Right kidney (tissue), 9 donors: Measurements from ENCODE around the gene WSB1.
"Not testable (repeated sequence)": the region's sequence is repeated elsewhere in the genome, so short reads cannot be mapped to it uniquely, and the experiment has no call there.

Source experiments
- DNase-seq: peaks from one replicate; pipeline ENCODE4 v3.0.0-alpha.2; 2016
- long read RNA-seq, 8 donors: transcript quantifications; one replicate each; lab custom pipeline, GENCODE V29; 2026

The WSB1 gene, protein sequence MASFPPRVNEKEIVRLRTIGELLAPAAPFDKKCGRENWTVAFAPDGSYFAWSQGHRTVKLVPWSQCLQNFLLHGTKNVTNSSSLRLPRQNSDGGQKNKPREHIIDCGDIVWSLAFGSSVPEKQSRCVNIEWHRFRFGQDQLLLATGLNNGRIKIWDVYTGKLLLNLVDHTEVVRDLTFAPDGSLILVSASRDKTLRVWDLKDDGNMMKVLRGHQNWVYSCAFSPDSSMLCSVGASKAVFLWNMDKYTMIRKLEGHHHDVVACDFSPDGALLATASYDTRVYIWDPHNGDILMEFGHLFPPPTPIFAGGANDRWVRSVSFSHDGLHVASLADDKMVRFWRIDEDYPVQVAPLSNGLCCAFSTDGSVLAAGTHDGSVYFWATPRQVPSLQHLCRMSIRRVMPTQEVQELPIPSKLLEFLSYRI
- long read RNA-seq, donor 1, full-length matches to known transcripts = 70 of 179 reads
- long read RNA-seq, donor 1, partial matches to known transcripts = 100 of 179 reads
- long read RNA-seq, donor 1, other reads (novel, unspliced or antisense) = 9 of 179 reads
- long read RNA-seq, donor 2, full-length matches to known transcripts = 7 of 46 reads
- long read RNA-seq, donor 2, partial matches to known transcripts = 39 of 46 reads
- long read RNA-seq, donor 2, other reads (novel, unspliced or antisense) = 0 of 46 reads
- long read RNA-seq, donor 3, full-length matches to known transcripts = 24 of 182 reads
- long read RNA-seq, donor 3, partial matches to known transcripts = 158 of 182 reads
- long read RNA-seq, donor 3, other reads (novel, unspliced or antisense) = 0 of 182 reads
- long read RNA-seq, donor 4, full-length matches to known transcripts = 64 of 194 reads
- long read RNA-seq, donor 4, partial matches to known transcripts = 125 of 194 reads
- long read RNA-seq, donor 4, other reads (novel, unspliced or antisense) = 5 of 194 reads
- long read RNA-seq, donor 5, full-length matches to known transcripts = 42 of 116 reads
- long read RNA-seq, donor 5, partial matches to known transcripts = 74 of 116 reads
- long read RNA-seq, donor 5, other reads (novel, unspliced or antisense) = 0 of 116 reads
- long read RNA-seq, donor 6, full-length matches to known transcripts = 16 of 30 reads
- long read RNA-seq, donor 6, partial matches to known transcripts = 14 of 30 reads
- long read RNA-seq, donor 6, other reads (novel, unspliced or antisense) = 0 of 30 reads
- long read RNA-seq, donor 7 = 0 reads
- long read RNA-seq, donor 8, full-length matches to known transcripts = 59 of 278 reads
- long read RNA-seq, donor 8, partial matches to known transcripts = 214 of 278 reads
- long read RNA-seq, donor 8, other reads (novel, unspliced or antisense) = 5 of 278 reads

GRCh38 chr17:27293898-27294688 is at the start of gene WSB1:
TSS of gene WSB1 (plus strand) at chr17:27294114. CDS start at chr17:27294396, 282 bp downstream.
- peak; percentile 99 for DNase-seq

- DNase-seq = peak; percentile 5
These were observed 49.3 kb upstream of the WSB1 start for GRCh38 chr17:27244491-27245223.

DNA sequence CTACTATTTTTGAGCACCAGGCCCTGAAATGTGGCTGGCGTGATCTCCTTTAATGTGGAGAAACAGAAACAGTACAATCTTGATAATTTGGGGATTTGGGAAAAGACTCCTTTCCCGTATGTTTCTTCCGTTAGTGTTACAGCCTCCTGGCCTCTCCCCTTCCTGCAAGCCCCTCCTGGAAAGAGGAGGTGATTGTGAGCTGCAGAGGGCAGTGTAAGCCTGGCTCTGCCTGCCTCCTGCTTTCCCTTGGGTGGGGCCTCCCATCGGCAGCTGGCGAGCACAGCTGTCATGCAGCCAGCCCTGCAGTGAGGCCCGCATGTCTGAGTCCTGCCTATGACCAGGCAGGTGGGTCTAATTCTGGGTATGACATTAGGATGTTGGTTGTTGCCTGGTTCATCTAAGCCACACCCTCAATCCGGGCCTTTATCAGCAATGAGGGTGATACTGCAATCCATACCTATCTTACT is 48.7 kb upstream of the WSB1 start:
- peak; percentile 46 for DNase-seq

GRCh38 chr17:27246537-27246936 is 47.4 kb upstream of the WSB1 start:
- DNase-seq = no peak

DNA sequence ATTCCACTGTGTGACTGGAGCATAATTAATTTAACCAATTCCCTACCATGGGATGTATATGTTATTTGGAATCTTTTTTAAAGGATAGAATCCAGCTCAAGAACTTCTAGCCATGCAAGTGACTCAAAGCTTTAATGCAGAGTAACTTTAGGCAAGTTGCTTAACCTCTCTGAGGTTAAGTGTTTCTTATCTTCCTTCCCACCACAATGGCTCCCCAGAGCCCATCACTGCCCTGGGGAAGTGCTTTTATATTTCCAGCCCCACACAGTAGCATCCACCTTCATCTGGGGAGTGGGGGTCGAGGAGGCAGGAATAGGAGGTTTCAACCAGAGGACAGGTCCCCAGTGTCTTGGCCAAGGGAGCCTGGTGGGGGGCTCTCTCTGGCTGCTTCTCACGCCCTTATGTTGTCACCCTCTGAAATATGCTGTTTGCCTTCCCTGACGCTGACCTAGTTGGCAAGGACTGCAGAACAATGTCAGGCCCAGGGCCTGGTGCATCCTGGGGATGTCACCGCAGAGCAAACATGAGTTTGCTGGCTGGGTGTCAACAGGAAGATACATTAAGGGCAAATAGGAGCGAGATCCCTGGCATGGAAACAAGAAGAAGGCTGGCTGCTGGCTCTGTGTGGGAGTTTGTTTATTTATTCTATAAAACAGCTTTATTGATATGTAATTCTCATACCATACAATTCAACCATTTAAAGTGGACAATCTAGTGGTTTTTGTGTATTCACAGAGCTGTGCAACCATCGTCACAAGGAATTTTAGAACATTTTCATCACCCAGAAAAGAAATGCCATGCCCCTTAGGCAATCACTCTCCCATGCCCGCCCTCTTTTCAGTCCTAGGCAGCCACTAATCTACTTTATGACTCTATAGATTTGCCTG is 46.6 kb upstream of the WSB1 start:
- no peak for DNase-seq

- DNase-seq = no peak
These were observed 46.0 kb upstream of the WSB1 start for GRCh38 chr17:27247958-27248342.

GRCh38 chr17:27250791-27251190 is 43.1 kb upstream of the WSB1 start:
- not testable (repeated sequence) for DNase-seq

GRCh38 chr17:27254802-27255201 is 39.1 kb upstream of the WSB1 start:
- DNase-seq = not testable (repeated sequence)

- DNase-seq = no peak
These were observed 37.5 kb upstream of the WSB1 start for GRCh38 chr17:27256225-27257030.

GRCh38 chr17:27257031-27257357 is 36.9 kb upstream of the WSB1 start:
- DNase-seq = no peak

GRCh38 chr17:27259356-27259755 is 34.6 kb upstream of the WSB1 start:
- no peak for DNase-seq

GRCh38 chr17:27263386-27263785 is 30.5 kb upstream of the WSB1 start:
- no peak for DNase-seq

DNA sequence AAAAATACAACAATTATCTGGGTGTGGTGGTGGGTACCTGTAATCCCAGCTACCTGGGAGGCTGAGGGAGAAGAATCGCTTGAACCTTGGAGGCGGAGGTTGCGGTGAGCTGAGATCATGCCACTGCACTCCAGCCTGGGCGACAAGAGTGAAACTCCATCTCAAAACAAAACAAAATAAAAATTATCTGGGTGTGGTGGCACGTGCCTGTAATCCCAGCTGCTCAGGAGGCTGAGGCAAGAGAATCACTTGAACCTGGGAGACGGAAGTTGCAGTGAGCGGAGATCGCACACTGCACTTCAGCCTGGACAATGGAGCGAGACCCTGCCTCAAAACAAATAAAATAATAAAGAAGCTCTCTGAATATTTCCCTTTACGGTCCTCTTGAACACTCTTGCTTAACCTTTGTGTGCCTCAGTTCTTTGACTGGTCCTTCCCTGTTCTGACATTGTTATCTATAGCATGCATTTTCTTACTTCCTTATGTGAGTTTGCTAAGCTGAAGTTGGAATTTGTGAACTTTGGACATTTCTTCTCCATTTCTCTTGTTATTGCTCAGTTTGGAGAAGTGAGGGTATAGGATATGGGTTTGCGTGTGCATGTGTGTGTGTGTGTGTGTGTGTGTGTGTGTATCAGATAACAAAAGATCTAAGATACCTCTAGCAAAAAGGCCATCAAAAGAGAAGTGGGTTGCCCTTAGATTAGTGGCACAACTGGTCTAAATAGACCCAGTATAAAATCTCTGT is 29.7 kb upstream of the WSB1 start:
- no peak for DNase-seq

DNA sequence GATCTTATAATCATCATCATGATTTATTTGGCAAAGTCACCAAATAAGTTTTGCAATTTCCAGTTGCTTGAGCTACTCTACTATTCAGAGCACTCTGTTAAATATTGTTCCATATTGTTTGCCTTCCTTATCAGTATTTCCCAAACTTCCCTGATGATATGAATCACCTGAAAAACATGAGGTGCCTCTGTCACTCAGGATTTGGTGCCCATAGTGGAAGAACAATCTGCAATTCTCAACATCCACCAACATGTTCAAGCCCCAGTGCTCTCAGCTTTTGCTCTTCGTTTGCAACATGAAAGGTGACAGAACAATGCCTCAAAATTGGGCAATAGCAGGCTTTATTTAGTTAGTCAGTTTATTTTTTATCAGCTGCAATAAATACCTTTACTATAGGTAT is 28.6 kb upstream of the WSB1 start:
- no peak for DNase-seq

- no peak for DNase-seq
These were observed 27.7 kb upstream of the WSB1 start for GRCh38 chr17:27266228-27266627.

DNA sequence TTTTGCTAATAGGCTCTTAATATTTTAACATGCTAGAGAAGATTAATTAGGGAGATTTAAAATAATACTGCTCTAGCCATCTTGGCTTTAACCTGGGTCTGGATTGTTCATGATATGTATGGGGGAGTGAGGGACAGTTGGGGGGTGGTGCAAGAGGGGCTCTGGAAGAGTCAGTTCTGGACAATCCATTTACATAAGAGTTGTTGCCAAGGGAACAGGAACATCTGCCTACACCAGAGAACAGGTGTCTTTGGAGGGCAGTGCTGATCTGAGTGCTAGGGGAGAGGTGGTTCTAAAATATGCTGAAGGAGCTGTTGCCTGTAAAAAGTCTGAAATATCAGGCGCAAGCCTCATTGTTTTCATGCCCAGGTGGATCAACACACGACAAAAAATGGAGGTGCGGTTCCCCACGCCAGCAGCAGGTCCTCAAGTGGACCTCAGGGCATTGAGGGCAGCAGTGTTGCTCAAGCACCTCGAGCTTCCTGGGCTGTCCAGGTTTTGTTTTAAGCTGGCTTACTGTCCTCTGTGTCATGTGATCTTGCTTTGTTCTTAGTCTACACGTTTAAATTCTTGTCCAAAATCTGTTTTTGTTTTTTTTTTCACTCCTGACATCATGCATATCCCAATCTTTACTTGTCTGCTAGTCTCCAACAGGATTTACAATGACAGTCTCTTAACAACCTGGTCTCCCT is 25.4 kb upstream of the WSB1 start:
- no peak for DNase-seq

- DNase-seq = no peak
These were observed 24.7 kb upstream of the WSB1 start for GRCh38 chr17:27269201-27269600.
